Measurements from ENCODE around the gene FGD5. TPM values are rescaled to one million over a fixed set of nuclear protein-coding genes. Genes with fewer than 3 reads are reported as not detected.

Gene FGD5
- total RNA-seq, 6 donors from 2014 or later, result 26.8 to 90.4 (median 57.2) TPM

GRCh38 chr3:14870783-14871060 lies 52.0 kb downstream of the FGD5 start:
- no peak for DNase-seq
- Histone ChIP-seq H3K9me3 (no peaks in the 10 kb centered on the region), H3K27ac (peak overlapping the region in 3 of 4 donors; percentile 49 to 77 (median 67)), H3K4me3 (no peak overlapping the region), H3K27me3 (no peaks in the 10 kb centered on the region), H3K36me3 (peaks cover 0 to 4% (median 0%) of the 10 kb centered on the region in 4 donors), H3K4me1 (peaks cover 20 to 31% (median 24%) of the 10 kb centered on the region in 4 donors)
- WGBS, 2 donors, result 59 to 65% methylated on average over 4 of the region's 4 CpGs
- TF ChIP-seq CTCF (IDR thresholded peaks at IDR 0.05) (no peak), EP300 (IDR thresholded peaks at IDR 0.05) (no peak), POLR2AphosphoS5 (IDR thresholded peaks at IDR 0.05) (no peak), POLR2A (IDR thresholded peaks at IDR 0.05) (no peak)
- no peak for ATAC-seq (ENCODE audit: low FRiP score in 2 of 2)

DNA sequence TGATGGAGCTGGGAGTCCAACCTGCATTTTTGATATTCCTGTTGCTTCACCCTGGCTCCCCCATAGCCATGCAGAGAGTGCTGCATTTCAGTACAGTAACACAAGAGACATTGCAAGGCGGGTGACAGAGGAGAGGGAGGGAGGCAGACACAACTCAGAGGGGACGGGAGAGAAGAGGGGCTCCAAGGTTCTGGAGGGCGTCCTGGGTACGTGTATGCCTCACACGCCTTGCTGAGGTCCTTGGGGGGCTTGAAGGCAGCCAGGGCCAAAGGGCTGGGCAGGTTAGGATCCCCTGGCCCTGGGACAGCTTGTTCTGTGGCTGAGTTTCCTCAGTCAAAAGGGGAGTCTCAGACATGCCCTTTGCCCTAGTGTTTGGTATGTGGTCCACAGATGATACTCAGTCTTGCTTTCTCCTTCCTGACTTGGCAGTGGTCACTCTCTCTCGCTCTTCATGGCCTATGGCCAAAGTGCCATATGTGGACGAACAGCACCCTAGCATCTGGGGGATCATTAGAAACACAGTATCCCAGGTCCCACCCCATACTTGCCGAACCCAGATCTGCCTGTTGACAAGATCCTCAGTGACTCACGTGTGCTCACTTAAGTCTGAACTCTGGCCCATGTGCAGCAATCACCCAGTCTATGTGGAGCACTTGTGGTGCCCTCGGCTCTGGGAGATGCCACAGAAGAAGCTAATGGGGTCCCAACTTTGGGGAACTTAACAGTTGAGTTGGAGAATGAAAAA lies 52.9 kb downstream of the FGD5 start:
- H3K27me3 ChIP-seq, result no peaks in the 10 kb centered on the region
- H3K27ac ChIP-seq, result peak overlapping the region; percentile 36 to 77 (median 52)
- peaks cover 20 to 40% (median 26%) of the 10 kb centered on the region in 4 donors for H3K4me1 ChIP-seq
- no peaks in the 10 kb centered on the region for H3K9me3 ChIP-seq
- H3K36me3 ChIP-seq, result no peaks in the 10 kb centered on the region
- ATAC-seq (ENCODE audit: low FRiP score in 2 of 2), result no peak
- no peak overlapping the region for H3K4me3 ChIP-seq
- WGBS, 2 donors, result 60 to 64% methylated on average over 9 to 10 of the region's 10 CpGs
- TF ChIP-seq CTCF (IDR thresholded peaks at IDR 0.05) (no peak), POLR2AphosphoS5 (IDR thresholded peaks at IDR 0.05) (no peak)
- no peak for DNase-seq

GRCh38 chr3:14872706-14873105 lies 53.9 kb downstream of the FGD5 start:
- DNase-seq, result no peak
- H3K27ac ChIP-seq, result peak overlapping the region in 2 of 4 donors; percentile 63 to 77
- ATAC-seq (ENCODE audit: low FRiP score in 2 of 2), result no peak
- no peak overlapping the region for H3K4me3 ChIP-seq
- H3K4me1 ChIP-seq, result peaks cover 30 to 49% (median 35%) of the 10 kb centered on the region in 4 donors
- H3K36me3 ChIP-seq, result no peaks in the 10 kb centered on the region
- no peaks in the 10 kb centered on the region for H3K27me3 ChIP-seq
- WGBS, 2 donors, result 45 to 51% methylated on average over 4 of the region's 4 CpGs
- no peaks in the 10 kb centered on the region for H3K9me3 ChIP-seq
- no peak for TF ChIP-seq CTCF (IDR thresholded peaks at IDR 0.05)
- no peak for TF ChIP-seq POLR2AphosphoS5 (IDR thresholded peaks at IDR 0.05)
- no peak for TF ChIP-seq EP300 (IDR thresholded peaks at IDR 0.05)
- no peak for TF ChIP-seq POLR2A (IDR thresholded peaks at IDR 0.05)

DNA sequence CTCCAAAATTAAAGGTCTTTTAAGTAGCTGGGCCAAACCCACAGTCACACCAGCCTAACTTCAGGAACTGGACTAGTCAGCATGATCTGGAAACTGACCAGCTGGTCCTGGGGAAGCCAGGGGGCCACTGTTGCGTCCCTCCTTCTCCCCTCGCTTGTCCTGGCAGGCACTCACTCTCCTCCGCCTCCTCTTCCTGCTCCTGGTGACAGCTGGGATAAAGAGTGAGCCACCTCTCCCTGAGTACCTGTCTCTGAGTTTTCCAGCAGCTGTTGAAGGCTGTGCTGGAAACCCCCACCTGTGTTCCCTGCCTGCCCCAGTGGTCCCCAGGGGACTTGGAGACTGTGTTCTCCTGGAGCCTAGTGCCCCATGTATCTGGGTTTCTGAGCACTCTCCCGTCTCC lies 56.0 kb downstream of the FGD5 start:
- Histone ChIP-seq H3K9me3 (no peaks in the 10 kb centered on the region), H3K36me3 (no peaks in the 10 kb centered on the region), H3K27ac (peak overlapping the region in 3 of 4 donors; percentile 44 to 88 (median 72)), H3K27me3 (no peaks in the 10 kb centered on the region), H3K4me3 (no peak overlapping the region), H3K4me1 (peaks cover 42 to 64% (median 52%) of the 10 kb centered on the region in 4 donors)
- 54 to 79% methylated on average over 3 to 4 of the region's 4 CpGs for WGBS, 2 donors
- no peak for TF ChIP-seq POLR2AphosphoS5 (IDR thresholded peaks at IDR 0.05)
- no peak for TF ChIP-seq CTCF (IDR thresholded peaks at IDR 0.05)
- TF ChIP-seq POLR2A (IDR thresholded peaks at IDR 0.05), result no peak
- TF ChIP-seq EP300 (IDR thresholded peaks at IDR 0.05), result no peak
- DNase-seq (no peak), ATAC-seq (ENCODE audit: low FRiP score in 2 of 2) (no peak)

Data from upper lobe of left lung (tissue), 6 donors.